Erythroblast (primary cell): ENCODE data around the gene ARHGEF7.
"Not testable (repeated sequence)": the region's sequence is repeated elsewhere in the genome, so short reads cannot be mapped to it uniquely, and the experiment has no call there.

Experiments used
- GATA1 ChIP-seq: IDR thresholded peaks from 2 replicates; pipeline ENCODE4 v1.6.1; 2011; ENCODE audit warnings: low read depth, mild to moderate bottlenecking, control low read depth, low read length, moderate library complexity
- POLR2A ChIP-seq: IDR thresholded peaks from 2 replicates; pipeline ENCODE4 v1.6.1; 2011; ENCODE audit warnings: mild to moderate bottlenecking, low read length

DNA sequence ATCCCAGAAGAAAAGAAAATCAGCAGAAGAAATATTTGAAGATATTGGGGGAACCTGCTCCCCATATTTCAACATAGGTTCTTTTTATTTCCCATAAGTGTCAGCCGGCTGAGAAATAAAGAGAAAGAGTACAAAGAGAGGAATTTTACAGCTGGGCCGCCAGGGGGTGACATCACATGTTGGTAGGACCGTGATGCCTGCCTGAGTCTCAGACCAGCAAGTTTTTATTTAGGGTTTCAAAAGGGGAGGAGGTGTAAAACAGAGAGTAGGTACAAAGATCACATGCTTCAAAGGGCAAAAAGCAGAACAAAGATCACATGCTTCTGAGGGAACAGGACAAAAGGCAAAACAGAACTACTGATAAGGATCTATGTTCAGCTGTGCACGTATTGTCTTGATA is 44.0 kb upstream of the ARHGEF7 start:
- TF ChIP-seq POLR2A, GATA1: not testable (repeated sequence)
